Sigmoid colon (tissue), 7 donors: ENCODE results near the gene IGFBP2. TPM values are rescaled to one million over a fixed set of nuclear protein-coding genes. Genes with fewer than 3 reads are reported as not detected.

Experiments used
- DNase-seq: peaks from one replicate; pipeline ENCODE4 v3.0.0-alpha.2; 2019
- H3K27ac ChIP-seq, 4 donors: fragments of 200-600 bp; sonication (generic); one replicate each; pipeline ENCODE4 v1.5.1; 2016 to 2019; ENCODE audit warnings: mild to moderate bottlenecking in 1 of 4
- H3K27me3 ChIP-seq, 3 donors: fragments of 200-600 bp; sonication (generic); one replicate each; pipeline ENCODE4 v1.5.1; 2019; ENCODE audit warnings: mild to moderate bottlenecking in 1 of 3
- H3K36me3 ChIP-seq, 4 donors: fragments of 200-600 bp; sonication (generic); one replicate each; pipeline ENCODE4 v1.5.1; 2016 to 2019
- H3K4me1 ChIP-seq, 4 donors: fragments of 200-600 bp; sonication (generic); one replicate each; pipeline ENCODE4 v1.5.1; 2017 to 2019
- H3K4me3 ChIP-seq, 4 donors: fragments of 200-600 bp; sonication (generic); one replicate each; pipeline ENCODE4 v1.5.1; 2017 to 2019; ENCODE audit warnings: mild to moderate bottlenecking in 2 of 4, moderate library complexity in 1 of 4
- H3K9me3 ChIP-seq, 4 donors: fragments of 200-600 bp in 3 of 4; sonication (generic) in 3 of 4; one replicate each; pipeline versions ENCODE4 v1.5.1 to v1.6.1; 2013 to 2019
- CTCF ChIP-seq, 4 experiments: fragments of 450-650 bp in 3 of 4; fragments of 200-600 bp in 1 of 4; IDR thresholded peaks; one replicate each; pipeline ENCODE4 v1.5.1; 2016 to 2019; ENCODE audit warnings: antibody characterized with exemption in 4 of 4, mild to moderate bottlenecking in 3 of 4, moderate library complexity in 2 of 4
- EP300 ChIP-seq, 4 donors: sonication (generic); formaldehyde crosslinking; IDR thresholded peaks; one replicate each; pipeline ENCODE4 v1.6.1; 2017; ENCODE audit warnings: antibody characterized with exemption in 4 of 4
- POLR2A ChIP-seq, 2 donors: fragments of 450-650 bp; IDR thresholded peaks; one replicate each; pipeline ENCODE4 v1.6.1; 2016; ENCODE audit warnings: antibody characterized with exemption in 2 of 2, mild to moderate bottlenecking in 2 of 2, moderate library complexity in 2 of 2
- POLR2AphosphoS5 ChIP-seq, 4 donors: sonication (generic); formaldehyde crosslinking; IDR thresholded peaks; one replicate each; pipeline ENCODE4 v1.6.1; 2017; ENCODE audit warnings: antibody characterized with exemption in 4 of 4
- WGBS, 2 donors: extraction: QIAGEN DNeasy Blood & Tissue Kit; methylation state at CpG; one replicate each; pipeline ENCODE4 v1.1.7; 2013; 5-methylcytosine and 5-hydroxymethylcytosine counted together
- intact Hi-C: fragments of 100-400 bp; cut with DNase I; formaldehyde crosslinking; loops from one replicate; pipeline ENCODE4 v1.15.1; 2023
- polyA plus RNA-seq, 3 donors: library from polyadenylated mRNA; stranded (reverse); fragments of 200-250 nt; gene quantifications; one replicate each; pipeline ENCODE4 v1.2.3, GENCODE V29; 2013
- total RNA-seq, 4 donors: library from RNA; depleted of rRNA; stranded (reverse); fragments of >200 nt; gene quantifications; one replicate each; pipeline ENCODE4 v1.1.0, GENCODE V29; 2016
- donor health status: healthy with polysubstance abuse.
- donor health status: Bipolar disorder and iron deficiency.
- donor health status: healthy.

Gene IGFBP2
- total and polyA plus RNA-seq, 7 donors, result 6.3 to 45.7 (median 30.8) TPM

DNA sequence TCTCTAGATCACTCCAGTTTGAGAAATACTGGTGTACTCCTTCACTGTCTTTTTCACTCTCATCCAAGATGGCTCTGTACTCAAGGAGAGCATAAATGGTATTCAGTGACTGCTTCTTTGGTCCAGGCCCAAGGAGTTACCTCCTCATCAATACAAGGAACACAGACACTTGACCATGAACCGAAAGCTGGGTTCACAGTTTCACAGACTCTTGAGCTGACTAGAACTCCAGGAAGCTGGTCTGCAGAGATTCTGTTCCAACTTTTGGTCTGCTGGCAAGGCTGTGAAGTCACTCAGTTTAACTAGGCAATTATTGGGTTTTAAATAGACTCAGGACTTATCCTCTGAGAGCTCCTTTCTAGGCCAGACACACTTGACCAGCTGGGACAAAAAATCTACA lies 69.5 kb downstream of the IGFBP2 start:
- Histone ChIP-seq H3K27ac (peak overlapping the region in 3 of 4 donors; percentile 85 to 93 (median 91)), H3K4me3 (no peak overlapping the region), H3K9me3 (no peaks in the 10 kb centered on the region), H3K27me3 (no peaks in the 10 kb centered on the region), H3K4me1 (peaks cover 0 to 52% (median 42%) of the 10 kb centered on the region in 4 donors), H3K36me3 (no peaks in the 10 kb centered on the region)
- intact Hi-C loops, result loop anchor here (5.0 kb wide), 2 partner anchors 35 to 95 kb away; no protein-coding TSS in a partner anchor
- DNase-seq, result no peak
- no peak for TF ChIP-seq EP300 (IDR thresholded peaks at IDR 0.05)
- no peak for TF ChIP-seq CTCF (IDR thresholded peaks at IDR 0.05)
- no peak for TF ChIP-seq POLR2A (IDR thresholded peaks at IDR 0.05)
- TF ChIP-seq POLR2AphosphoS5 (IDR thresholded peaks at IDR 0.05), result no peak
- 78 to 82% methylated on average over 1 of the region's 1 CpG for WGBS, 2 donors

- intact Hi-C loops, result loop anchor here (2.0 kb wide), 1 partner anchor 28 kb away; no protein-coding TSS in a partner anchor
- Histone ChIP-seq H3K27ac (peak overlapping the region; percentile 80 to 91 (median 88)), H3K27me3 (no peaks in the 10 kb centered on the region), H3K4me1 (peaks cover 0 to 54% (median 39%) of the 10 kb centered on the region in 4 donors), H3K36me3 (no peaks in the 10 kb centered on the region), H3K4me3 (peak overlapping the region in 1 of 4 donors; percentile 2), H3K9me3 (no peaks in the 10 kb centered on the region)
- 73 to 74% methylated on average over 11 of the region's 11 CpGs for WGBS, 2 donors
- DNase-seq, result peak; percentile 89
- TF ChIP-seq POLR2A (IDR thresholded peaks at IDR 0.05) (no peak), POLR2AphosphoS5 (IDR thresholded peaks at IDR 0.05) (peak in 3 of 4 donors; percentile 28 to 67 (median 65))
Measured at GRCh38 chr2:216710551-216711301, 77.5 kb downstream of the IGFBP2 start.

DNA sequence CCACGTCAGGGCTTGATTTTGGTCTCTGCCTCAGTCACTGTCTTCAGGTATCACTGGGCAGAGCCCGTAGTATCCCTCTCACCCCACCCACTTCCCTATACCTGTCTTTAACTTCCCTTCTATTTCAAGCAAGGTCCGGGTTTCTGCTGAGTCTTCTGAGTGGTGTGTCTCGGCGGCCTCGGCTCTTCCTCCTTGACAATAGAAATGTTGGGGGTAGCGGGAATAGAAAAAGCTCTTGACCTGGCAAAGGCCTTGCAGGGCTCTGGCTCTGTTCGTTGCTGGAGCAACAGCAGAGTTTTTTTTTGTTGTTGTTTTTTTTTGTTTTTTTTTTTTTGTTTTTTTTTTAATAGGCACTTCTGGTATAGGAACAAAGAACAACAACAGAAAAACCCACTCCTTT lies 78.1 kb downstream of the IGFBP2 start:
- TF ChIP-seq POLR2AphosphoS5 (IDR thresholded peaks at IDR 0.05), result no peak
- no peak for TF ChIP-seq CTCF (IDR thresholded peaks at IDR 0.05)
- TF ChIP-seq EP300 (IDR thresholded peaks at IDR 0.05), result no peak
- no peak for TF ChIP-seq POLR2A (IDR thresholded peaks at IDR 0.05)
- Histone ChIP-seq H3K36me3 (no peaks in the 10 kb centered on the region), H3K27ac (peak overlapping the region; percentile 80 to 91 (median 88)), H3K27me3 (no peaks in the 10 kb centered on the region), H3K4me1 (peaks cover 0 to 60% (median 43%) of the 10 kb centered on the region in 4 donors), H3K4me3 (peak overlapping the region in 1 of 4 donors; percentile 2), H3K9me3 (no peaks in the 10 kb centered on the region)
- intact Hi-C loops, result loop anchor here (2.0 kb wide), 1 partner anchor 27 kb away; no protein-coding TSS in a partner anchor
- WGBS, 2 donors, result 67 to 69% methylated on average over 8 of the region's 8 CpGs
- no peak for DNase-seq

GRCh38 chr2:216713691-216714336 lies 80.6 kb downstream of the IGFBP2 start:
- no peaks in the 10 kb centered on the region for H3K27me3 ChIP-seq
- no peaks in the 10 kb centered on the region for H3K36me3 ChIP-seq
- H3K4me1 ChIP-seq, result peaks cover 0 to 77% (median 53%) of the 10 kb centered on the region in 4 donors
- H3K4me3 ChIP-seq, result no peak overlapping the region
- peak overlapping the region; percentile 39 to 66 (median 52) for H3K27ac ChIP-seq
- intact Hi-C loops, result no loop called here
- DNase-seq, result peak; percentile 76
- whole genome bisulfite sequencing, 2 donors, result 76 to 79% methylated on average over 8 of the region's 8 CpGs
- TF ChIP-seq POLR2AphosphoS5 (IDR thresholded peaks at IDR 0.05), result peak in 1 of 4 donors; percentile 14
- no peak for TF ChIP-seq POLR2A (IDR thresholded peaks at IDR 0.05)
- no peak for TF ChIP-seq EP300 (IDR thresholded peaks at IDR 0.05)
- TF ChIP-seq CTCF (IDR thresholded peaks at IDR 0.05), result no peak
- no peaks in the 10 kb centered on the region for H3K9me3 ChIP-seq

Other genes starting within 250 kb of the IGFBP2 start
- gene SMARCAL1, start 220.9 kb upstream of the IGFBP2 start, total RNA-seq, result 10 to 100 TPM in 3 of 4 donors, 1 to 10 TPM in 1; 7.5 to 21.3 (median 16.8) TPM
- gene SMARCAL1, start 220.9 kb upstream of the IGFBP2 start, polyA plus RNA-seq, result 10 to 100 TPM in 2 of 3 donors, 1 to 10 TPM in 1; 7.8 to 12.3 (median 11.1) TPM
- gene RPL37A, start 134.6 kb upstream of the IGFBP2 start, total RNA-seq, result 1,000 to 10,000 TPM in 3 of 4 donors, 100 to 1,000 TPM in 1; 991 to 2,007 (median 1,382) TPM
- gene RPL37A, start 134.6 kb upstream of the IGFBP2 start, polyA plus RNA-seq, result 1,000 to 10,000 TPM; 3,342 to 6,789 (median 3,480) TPM
- gene IGFBP5, start 62.1 kb downstream of the IGFBP2 start, total RNA-seq, result 100 to 1,000 TPM; 254 to 773 (median 488) TPM
- 100 to 1,000 TPM in 1 of 3 donors, 10 to 100 TPM in 2; 13.6 to 131 (median 36.0) TPM for gene IGFBP5, start 62.1 kb downstream of the IGFBP2 start, polyA plus RNA-seq
- not detected for gene TNP1, start 226.6 kb downstream of the IGFBP2 start, total RNA-seq
- not detected for gene TNP1, start 226.6 kb downstream of the IGFBP2 start, polyA plus RNA-seq